ENCODE measurements around the gene PPDPF.

GRCh38 chr20:63547725-63548480 is 27.3 kb downstream of the PPDPF start, which contains the start of gene SRMS:
- no peak for TF ChIP-seq CTCF (IDR thresholded peaks at IDR 0.05; ENCODE audit: low read depth, low read length)
- TF ChIP-seq POLR2A (IDR thresholded peaks at IDR 0.05; ENCODE audit: extremely low read depth, insufficient read length): no peak
